Measurements from ENCODE around the gene L1CAM.

Gene L1CAM

GRCh38 chrX:153886915-153887314 is 942 bp upstream of the L1CAM start:
- Histone ChIP-seq H3K9ac (ENCODE audit: insufficient read length) (no peak overlapping the region), H3K9me3 (ENCODE audit: low read depth, low read length) (no peaks in the 10 kb centered on the region), H3K27ac (no peak overlapping the region), H3K36me3 (ENCODE audit: insufficient read depth, low read length) (no peaks in the 10 kb centered on the region), H3K4me3 (no peak overlapping the region)
- DNase-seq (ENCODE audit: low read depth, low spot score) = no peak
- TF ChIP-seq FOXP2 (optimal IDR thresholded peaks at IDR 0.05; ENCODE audit: control extremely low read depth, extremely low read length, insufficient read depth) (no peak), EZH2 (IDR thresholded peaks at IDR 0.05) (no peak), POLR2AphosphoS5 (IDR thresholded peaks at IDR 0.05; ENCODE audit: borderline replicate concordance, low read depth, low read length) (no peak)

DNA sequence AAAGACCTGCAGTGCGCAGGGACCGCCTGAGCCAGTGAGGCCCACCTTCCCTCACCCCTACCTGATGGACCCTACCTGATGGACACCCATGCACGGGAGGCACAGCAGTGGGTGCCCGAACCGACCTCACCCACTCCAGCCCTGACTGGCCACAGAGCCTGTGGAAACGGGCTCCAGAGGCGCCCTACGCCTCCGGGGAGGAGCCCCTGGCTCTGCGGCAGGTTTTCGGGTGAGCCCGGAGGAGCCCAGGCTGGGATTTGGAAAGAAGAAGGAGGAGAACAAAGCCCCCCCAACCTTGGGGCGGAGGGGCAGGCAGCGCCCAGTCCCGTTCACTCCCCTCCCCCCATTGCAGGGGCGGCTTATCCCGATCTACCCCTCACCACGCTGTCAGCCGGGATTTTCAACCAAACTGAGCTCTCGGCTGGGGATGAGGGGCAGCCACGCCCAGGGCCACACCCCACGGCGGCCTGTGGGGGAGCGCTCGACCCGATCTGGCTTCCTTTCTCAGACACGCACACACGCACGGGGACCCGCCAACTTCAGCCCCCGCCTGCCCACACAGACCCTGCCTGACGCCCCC is 675 bp downstream of the L1CAM start:
- Histone ChIP-seq H3K27ac (no peak overlapping the region), H3K4me3 (peak overlapping the region; percentile 74), H3K36me3 (ENCODE audit: insufficient read depth, low read length) (no peaks in the 10 kb centered on the region), H3K9me3 (ENCODE audit: low read depth, low read length) (no peaks in the 10 kb centered on the region), H3K9ac (ENCODE audit: insufficient read length) (no peak overlapping the region)
- DNase-seq (ENCODE audit: low read depth, low spot score) = no peak
- TF ChIP-seq POLR2AphosphoS5 (IDR thresholded peaks at IDR 0.05; ENCODE audit: borderline replicate concordance, low read depth, low read length) (no peak), FOXP2 (optimal IDR thresholded peaks at IDR 0.05; ENCODE audit: control extremely low read depth, extremely low read length, insufficient read depth) (no peak)

DNA sequence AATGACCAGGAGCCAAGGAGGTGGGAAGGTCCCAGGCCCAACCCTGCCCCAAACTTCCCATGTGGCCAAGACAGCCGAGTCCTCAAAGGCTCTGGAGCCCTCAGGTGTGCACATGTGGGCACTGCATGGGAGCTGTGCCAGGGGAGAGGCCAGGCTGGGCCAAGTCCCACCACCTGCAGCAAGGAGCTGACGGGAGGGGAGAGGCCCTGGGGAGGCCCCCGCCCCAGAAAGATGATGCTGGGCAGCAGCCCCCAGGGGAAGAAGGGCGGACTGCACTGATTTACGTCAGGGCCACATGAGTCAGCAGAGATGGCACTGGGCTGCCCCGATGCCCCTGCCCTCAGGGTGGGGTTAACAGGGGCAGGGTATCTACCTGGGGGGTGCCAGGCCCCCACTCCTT is 1.4 kb downstream of the L1CAM start:
- Histone ChIP-seq H3K36me3 (ENCODE audit: insufficient read depth, low read length) (no peaks in the 10 kb centered on the region), H3K4me3 (peak overlapping the region; percentile 74; the same call in 1 of the 2 replicates), H3K9ac (ENCODE audit: insufficient read length) (no peak overlapping the region)

DNA sequence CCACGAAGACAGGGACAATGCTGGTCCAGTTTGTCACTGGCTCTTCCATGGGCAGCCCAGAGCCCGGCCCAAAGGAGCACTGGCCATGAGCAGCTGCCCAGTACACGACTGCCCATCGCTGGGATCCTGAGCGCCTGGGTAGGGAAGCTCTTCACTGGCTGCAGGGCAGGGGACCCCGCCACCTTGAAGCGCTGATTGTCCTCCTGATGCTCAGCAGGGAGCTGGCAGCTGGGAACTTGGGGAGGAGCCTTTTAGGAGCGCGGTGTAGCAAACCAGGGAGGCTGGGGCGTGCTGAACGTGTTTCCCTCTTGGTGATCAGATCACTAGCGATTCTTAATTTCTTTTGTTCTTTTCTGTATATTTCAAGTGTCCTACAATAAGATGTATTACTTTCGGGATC is 1.8 kb downstream of the L1CAM start:
- H3K36me3 ChIP-seq (ENCODE audit: insufficient read depth, low read length) = no peaks in the 10 kb centered on the region
- DNase-seq (ENCODE audit: low read depth, low spot score) = no peak
- H3K4me3 ChIP-seq = no peak overlapping the region
- H3K9me3 ChIP-seq (ENCODE audit: low read depth, low read length) = no peaks in the 10 kb centered on the region
- H3K27ac ChIP-seq = no peak overlapping the region
- H3K9ac ChIP-seq (ENCODE audit: insufficient read length) = no peak overlapping the region
- TF ChIP-seq POLR2AphosphoS5 (IDR thresholded peaks at IDR 0.05; ENCODE audit: borderline replicate concordance, low read depth, low read length) = no peak
- no peak for TF ChIP-seq EZH2 (IDR thresholded peaks at IDR 0.05)
- no peak for TF ChIP-seq FOXP2 (optimal IDR thresholded peaks at IDR 0.05; ENCODE audit: control extremely low read depth, extremely low read length, insufficient read depth)

More for the DNA sequence above, 1.4 kb downstream of the L1CAM start:
- TF ChIP-seq FOXP2 (optimal IDR thresholded peaks at IDR 0.05; ENCODE audit: control extremely low read depth, extremely low read length, insufficient read depth) (no peak), POLR2AphosphoS5 (IDR thresholded peaks at IDR 0.05; ENCODE audit: borderline replicate concordance, low read depth, low read length) (no peak)
- Histone ChIP-seq H3K9me3 (ENCODE audit: low read depth, low read length) (no peaks in the 10 kb centered on the region), H3K27ac (no peak overlapping the region)
- no peak for DNase-seq (ENCODE audit: low read depth, low spot score)

GRCh38 chrX:153883163-153883843 is 2.7 kb downstream of the L1CAM start:
- H3K36me3 ChIP-seq (ENCODE audit: insufficient read depth, low read length) = no peaks in the 10 kb centered on the region
- H3K9ac ChIP-seq (ENCODE audit: insufficient read length) = no peak overlapping the region
- no peak overlapping the region for H3K4me3 ChIP-seq
- H3K27ac ChIP-seq = no peak overlapping the region
- TF ChIP-seq EZH2 (IDR thresholded peaks at IDR 0.05) = no peak
- TF ChIP-seq POLR2AphosphoS5 (IDR thresholded peaks at IDR 0.05; ENCODE audit: borderline replicate concordance, low read depth, low read length) = no peak
- TF ChIP-seq FOXP2 (optimal IDR thresholded peaks at IDR 0.05; ENCODE audit: control extremely low read depth, extremely low read length, insufficient read depth) = no peak
- no peaks in the 10 kb centered on the region for H3K9me3 ChIP-seq (ENCODE audit: low read depth, low read length)
- DNase-seq (ENCODE audit: low read depth, low spot score) = no peak

DNA sequence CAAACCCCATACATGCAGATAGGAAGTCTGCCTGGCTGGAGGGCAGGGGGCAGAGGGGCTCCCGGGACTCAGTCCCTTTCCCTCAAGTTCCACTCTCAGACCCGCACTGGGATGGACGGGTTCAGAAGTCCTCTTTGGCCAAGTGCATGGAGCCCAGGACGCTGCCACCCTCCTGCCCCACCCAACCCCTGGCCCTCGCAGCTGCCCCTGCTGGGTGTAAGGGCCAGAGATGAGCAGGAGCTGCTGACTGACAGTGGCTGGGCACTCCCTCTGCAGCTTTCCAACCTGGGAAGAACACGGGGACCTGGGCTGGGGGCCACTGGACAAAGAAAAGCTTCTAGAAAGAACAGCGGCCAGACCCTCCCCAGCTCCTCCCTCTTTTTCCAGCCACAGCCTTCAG is 3.4 kb downstream of the L1CAM start:
- no peak for DNase-seq (ENCODE audit: low read depth, low spot score)
- Histone ChIP-seq H3K9ac (ENCODE audit: insufficient read length) (no peak overlapping the region), H3K9me3 (ENCODE audit: low read depth, low read length) (no peaks in the 10 kb centered on the region), H3K27ac (no peak overlapping the region), H3K4me3 (no peak overlapping the region), H3K36me3 (ENCODE audit: insufficient read depth, low read length) (no peaks in the 10 kb centered on the region)
- TF ChIP-seq POLR2AphosphoS5 (IDR thresholded peaks at IDR 0.05; ENCODE audit: borderline replicate concordance, low read depth, low read length) (no peak), FOXP2 (optimal IDR thresholded peaks at IDR 0.05; ENCODE audit: control extremely low read depth, extremely low read length, insufficient read depth) (no peak), EZH2 (IDR thresholded peaks at IDR 0.05) (no peak)

GRCh38 chrX:153882086-153882498 is 3.9 kb downstream of the L1CAM start:
- Histone ChIP-seq H3K27ac (no peak overlapping the region), H3K36me3 (ENCODE audit: insufficient read depth, low read length) (no peaks in the 10 kb centered on the region), H3K9me3 (ENCODE audit: low read depth, low read length) (no peaks in the 10 kb centered on the region), H3K4me3 (no peak overlapping the region), H3K9ac (ENCODE audit: insufficient read length) (no peak overlapping the region)
- TF ChIP-seq FOXP2 (optimal IDR thresholded peaks at IDR 0.05; ENCODE audit: control extremely low read depth, extremely low read length, insufficient read depth) (no peak), EZH2 (IDR thresholded peaks at IDR 0.05) (no peak), POLR2AphosphoS5 (IDR thresholded peaks at IDR 0.05; ENCODE audit: borderline replicate concordance, low read depth, low read length) (no peak)
- no peak for DNase-seq (ENCODE audit: low read depth, low spot score)

GRCh38 chrX:153881281-153881680 is 4.7 kb downstream of the L1CAM start:
- TF ChIP-seq FOXP2 (optimal IDR thresholded peaks at IDR 0.05; ENCODE audit: control extremely low read depth, extremely low read length, insufficient read depth) (no peak), POLR2AphosphoS5 (IDR thresholded peaks at IDR 0.05; ENCODE audit: borderline replicate concordance, low read depth, low read length) (no peak), EZH2 (IDR thresholded peaks at IDR 0.05) (no peak)
- no peaks in the 10 kb centered on the region for H3K36me3 ChIP-seq (ENCODE audit: insufficient read depth, low read length)
- H3K27ac ChIP-seq = no peak overlapping the region
- H3K4me3 ChIP-seq = no peak overlapping the region
- no peak overlapping the region for H3K9ac ChIP-seq (ENCODE audit: insufficient read length)
- H3K9me3 ChIP-seq (ENCODE audit: low read depth, low read length) = no peaks in the 10 kb centered on the region
- no peak for DNase-seq (ENCODE audit: low read depth, low spot score)

Data from SK-N-MC (cell line).